ENCODE data around the gene TMEM203. TPM values are rescaled to one million over a fixed set of nuclear protein-coding genes. Genes with fewer than 3 reads are reported as not detected.

Gene TMEM203
- total RNA-seq, 1 experiment from 2014 or later, result 50.6 TPM

DNA sequence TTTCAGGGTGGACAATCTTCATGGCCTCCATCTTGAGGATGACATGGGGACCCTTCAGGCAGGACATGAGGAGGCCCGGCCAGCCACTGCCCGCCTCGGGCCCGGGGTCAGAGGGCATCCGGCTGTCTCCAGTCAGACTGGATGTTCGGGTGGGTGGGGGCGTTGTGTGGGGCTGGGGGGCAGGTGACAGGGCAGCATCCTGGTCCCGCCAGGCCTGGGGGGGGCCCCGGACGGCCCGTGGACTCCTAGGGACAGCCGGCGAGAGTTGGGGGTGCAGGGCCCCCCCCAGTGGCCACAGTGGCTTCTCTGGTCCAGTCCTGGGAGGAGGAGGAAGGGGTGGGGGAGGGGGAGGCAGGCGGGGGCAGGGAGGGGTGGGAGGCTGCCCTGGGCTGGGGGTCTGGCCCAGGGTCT is 15.7 kb upstream of the TMEM203 start (continued):
- TF ChIP-seq, protein P1, sequence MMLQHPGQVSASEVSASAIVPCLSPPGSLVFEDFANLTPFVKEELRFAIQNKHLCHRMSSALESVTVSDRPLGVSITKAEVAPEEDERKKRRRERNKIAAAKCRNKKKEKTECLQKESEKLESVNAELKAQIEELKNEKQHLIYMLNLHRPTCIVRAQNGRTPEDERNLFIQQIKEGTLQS (CRISPR knock-in tag; conservative IDR thresholded peaks at IDR 0.05), result no peak
- TF ChIP-seq MYBL2 (CRISPR knock-in tag; IDR thresholded peaks at IDR 0.05) (no peak), IRF1 (CRISPR knock-in tag; IDR thresholded peaks at IDR 0.05) (no peak), ZBTB43 (CRISPR knock-in tag; IDR thresholded peaks at IDR 0.05) (no peak), ELF4 (CRISPR knock-in tag; IDR thresholded peaks at IDR 0.05; ENCODE audit: low read depth) (no peak)

DNA sequence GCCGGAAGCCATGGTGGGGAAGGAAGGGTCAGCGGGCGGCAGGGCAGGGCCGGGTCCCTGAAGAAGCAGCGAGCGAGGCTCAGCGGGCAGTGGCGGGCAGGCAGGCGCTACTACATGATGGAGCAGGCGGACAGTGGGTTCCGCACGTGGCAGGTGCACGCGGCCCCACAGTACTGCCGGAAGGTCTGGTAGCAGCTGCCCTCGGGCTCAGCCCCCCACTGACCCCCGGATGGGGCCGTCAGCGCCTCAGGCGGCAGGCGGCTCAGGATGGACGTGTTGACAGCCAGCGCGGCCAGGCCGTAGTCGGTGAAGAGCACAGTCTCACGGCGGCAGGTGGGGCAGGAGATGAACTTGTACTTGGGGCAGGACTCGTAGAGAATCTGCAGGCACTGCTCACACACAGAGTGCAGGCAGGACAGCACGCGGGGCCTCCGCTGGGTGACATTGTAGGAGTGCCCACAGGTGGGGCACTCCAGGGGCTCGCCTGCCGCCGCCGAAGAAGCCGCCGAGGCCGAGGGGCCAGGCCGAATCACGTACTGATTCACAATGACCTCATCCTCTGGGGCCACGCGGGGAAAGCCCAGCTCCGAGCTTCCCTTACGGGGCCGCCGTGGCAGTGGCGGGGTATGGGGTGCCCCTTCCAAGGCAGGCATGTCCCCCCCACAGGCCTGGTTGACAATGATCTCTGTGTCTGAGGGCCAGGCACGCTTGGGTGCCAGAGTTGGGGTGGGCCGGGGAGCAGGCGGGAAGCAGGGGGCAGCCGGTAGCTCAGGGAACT is 15.1 kb upstream of the TMEM203 start:
- H3K27me3 Mint-ChIP-seq (ENCODE audit: low read depth), result no peaks in the 10 kb centered on the region
- 0 out of 2 replicates have a peak, but pooled peaks cover 1% of the 10 kb centered on the region for H3K36me3 Mint-ChIP-seq
- peak overlapping the region; percentile 18; the same call in 1 of the 2 replicates for H3K4me3 Mint-ChIP-seq
- no peak for ATAC-seq
- POLR2A ChIA-PET, result interaction anchor here (0.7 kb wide), 1 partner anchor 46 kb away, joined by 3 read pairs; no protein-coding TSS in a partner anchor
- no peak for DNase-seq (ENCODE audit: low spot score)
- H3K4me1 Mint-ChIP-seq, result peaks cover 4% of the 10 kb centered on the region; the same call in 1 of the 2 replicates
- no peak overlapping the region for H3K27ac Mint-ChIP-seq
- CTCF ChIA-PET, result interaction anchor here (0.6 to 8.9 kb wide), 7 partner anchors 15 to 185 kb away, joined by 3 to 143 read pairs (median 11); partner anchors contain the start of genes SAPCD2 and TPRN
- no peaks in the 10 kb centered on the region for H3K9me3 Mint-ChIP-seq
- TF ChIP-seq ZNF512 (CRISPR knock-in tag; IDR thresholded peaks at IDR 0.05; ENCODE audit: borderline replicate concordance), result no peak
- TF ChIP-seq, protein P2, sequence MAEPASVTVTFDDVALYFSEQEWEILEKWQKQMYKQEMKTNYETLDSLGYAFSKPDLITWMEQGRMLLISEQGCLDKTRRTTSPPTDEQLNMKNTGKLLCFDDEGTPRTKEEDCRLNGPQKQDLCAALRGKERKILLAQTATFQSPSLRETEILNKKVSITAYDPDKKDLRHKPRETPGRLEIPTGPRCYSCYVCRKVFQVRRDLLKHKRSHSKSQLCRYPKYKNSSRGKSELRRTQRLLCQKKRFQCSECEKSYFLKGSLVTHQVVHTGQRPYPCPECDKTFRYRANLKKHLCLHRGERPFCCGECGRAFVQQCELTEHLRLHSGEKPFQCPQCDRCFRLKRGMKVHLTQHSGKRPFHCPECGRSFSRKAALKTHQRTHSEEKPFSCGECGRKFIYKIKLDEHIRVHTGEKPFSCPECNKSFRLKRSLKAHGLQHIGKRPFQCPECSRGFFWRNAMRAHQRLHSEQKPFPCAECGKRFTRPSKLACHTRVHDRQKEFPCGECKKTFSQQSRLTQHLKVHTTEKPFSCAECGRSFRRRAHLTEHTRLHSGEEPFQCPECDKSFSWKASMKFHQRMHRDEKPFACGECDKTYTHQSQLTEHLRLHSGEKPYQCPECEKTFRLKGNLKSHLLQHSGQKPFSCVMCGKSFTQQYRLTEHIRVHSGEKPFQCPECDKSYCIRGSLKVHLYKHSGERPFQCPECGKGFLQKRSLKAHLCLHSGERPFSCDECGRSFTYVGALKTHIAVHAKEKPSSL (CRISPR knock-in tag; conservative IDR thresholded peaks at IDR 0.05), result no peak
- TF ChIP-seq ARID4B (CRISPR knock-in tag; IDR thresholded peaks at IDR 0.05; ENCODE audit: borderline replicate concordance), result no peak
- TF ChIP-seq, protein P3, sequence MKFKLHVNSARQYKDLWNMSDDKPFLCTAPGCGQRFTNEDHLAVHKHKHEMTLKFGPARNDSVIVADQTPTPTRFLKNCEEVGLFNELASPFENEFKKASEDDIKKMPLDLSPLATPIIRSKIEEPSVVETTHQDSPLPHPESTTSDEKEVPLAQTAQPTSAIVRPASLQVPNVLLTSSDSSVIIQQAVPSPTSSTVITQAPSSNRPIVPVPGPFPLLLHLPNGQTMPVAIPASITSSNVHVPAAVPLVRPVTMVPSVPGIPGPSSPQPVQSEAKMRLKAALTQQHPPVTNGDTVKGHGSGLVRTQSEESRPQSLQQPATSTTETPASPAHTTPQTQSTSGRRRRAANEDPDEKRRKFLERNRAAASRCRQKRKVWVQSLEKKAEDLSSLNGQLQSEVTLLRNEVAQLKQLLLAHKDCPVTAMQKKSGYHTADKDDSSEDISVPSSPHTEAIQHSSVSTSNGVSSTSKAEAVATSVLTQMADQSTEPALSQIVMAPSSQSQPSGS (CRISPR knock-in tag; IDR thresholded peaks at IDR 0.05; ENCODE audit: borderline replicate concordance, low read depth), result no peak
- TF ChIP-seq TCF7 (CRISPR knock-in tag; IDR thresholded peaks at IDR 0.05; ENCODE audit: low read depth), result no peak
- no peak for TF ChIP-seq FOXJ3 (CRISPR knock-in tag; IDR thresholded peaks at IDR 0.05; ENCODE audit: borderline replicate concordance)
- TF ChIP-seq RELA (CRISPR knock-in tag; IDR thresholded peaks at IDR 0.05; ENCODE audit: borderline replicate concordance), result no peak
- TF ChIP-seq, protein P4, sequence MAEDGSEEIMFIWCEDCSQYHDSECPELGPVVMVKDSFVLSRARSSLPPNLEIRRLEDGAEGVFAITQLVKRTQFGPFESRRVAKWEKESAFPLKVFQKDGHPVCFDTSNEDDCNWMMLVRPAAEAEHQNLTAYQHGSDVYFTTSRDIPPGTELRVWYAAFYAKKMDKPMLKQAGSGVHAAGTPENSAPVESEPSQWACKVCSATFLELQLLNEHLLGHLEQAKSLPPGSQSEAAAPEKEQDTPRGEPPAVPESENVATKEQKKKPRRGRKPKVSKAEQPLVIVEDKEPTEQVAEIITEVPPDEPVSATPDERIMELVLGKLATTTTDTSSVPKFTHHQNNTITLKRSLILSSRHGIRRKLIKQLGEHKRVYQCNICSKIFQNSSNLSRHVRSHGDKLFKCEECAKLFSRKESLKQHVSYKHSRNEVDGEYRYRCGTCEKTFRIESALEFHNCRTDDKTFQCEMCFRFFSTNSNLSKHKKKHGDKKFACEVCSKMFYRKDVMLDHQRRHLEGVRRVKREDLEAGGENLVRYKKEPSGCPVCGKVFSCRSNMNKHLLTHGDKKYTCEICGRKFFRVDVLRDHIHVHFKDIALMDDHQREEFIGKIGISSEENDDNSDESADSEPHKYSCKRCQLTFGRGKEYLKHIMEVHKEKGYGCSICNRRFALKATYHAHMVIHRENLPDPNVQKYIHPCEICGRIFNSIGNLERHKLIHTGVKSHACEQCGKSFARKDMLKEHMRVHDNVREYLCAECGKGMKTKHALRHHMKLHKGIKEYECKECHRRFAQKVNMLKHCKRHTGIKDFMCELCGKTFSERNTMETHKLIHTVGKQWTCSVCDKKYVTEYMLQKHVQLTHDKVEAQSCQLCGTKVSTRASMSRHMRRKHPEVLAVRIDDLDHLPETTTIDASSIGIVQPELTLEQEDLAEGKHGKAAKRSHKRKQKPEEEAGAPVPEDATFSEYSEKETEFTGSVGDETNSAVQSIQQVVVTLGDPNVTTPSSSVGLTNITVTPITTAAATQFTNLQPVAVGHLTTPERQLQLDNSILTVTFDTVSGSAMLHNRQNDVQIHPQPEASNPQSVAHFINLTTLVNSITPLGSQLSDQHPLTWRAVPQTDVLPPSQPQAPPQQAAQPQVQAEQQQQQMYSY (CRISPR knock-in tag; IDR thresholded peaks at IDR 0.05), result no peak
- no peak for TF ChIP-seq ATF1 (CRISPR knock-in tag; IDR thresholded peaks at IDR 0.05)
- no peak for TF ChIP-seq SMAD4 (CRISPR knock-in tag; IDR thresholded peaks at IDR 0.05)
- TF ChIP-seq GTF2I (CRISPR knock-in tag; conservative IDR thresholded peaks at IDR 0.05), result no peak
- no peak for TF ChIP-seq OVOL2 (CRISPR knock-in tag; IDR thresholded peaks at IDR 0.05; ENCODE audit: borderline replicate concordance)
- no peak for TF ChIP-seq CREM (CRISPR knock-in tag; IDR thresholded peaks at IDR 0.05)

Data from WTC11 (cell line).